HG03159 (cell line): ENCODE data around the gene YIPF3.
A peak's percentile ranks its signal among the peaks of the same experiment; 100 is the strongest.
"Not testable (repeated sequence)": the region's sequence is repeated elsewhere in the genome, so short reads cannot be mapped to it uniquely, and the experiment has no call there.

ENCODE experiments used
- ATAC-seq: cut with Tn5 transposase; IDR thresholded peaks from one replicate; pipeline ENCODE4 v1.9.1; 2021; ENCODE audit warnings: mild to moderate bottlenecking, moderate library complexity; ENCODE audit not compliant: unreplicated experiment

Gene YIPF3

DNA sequence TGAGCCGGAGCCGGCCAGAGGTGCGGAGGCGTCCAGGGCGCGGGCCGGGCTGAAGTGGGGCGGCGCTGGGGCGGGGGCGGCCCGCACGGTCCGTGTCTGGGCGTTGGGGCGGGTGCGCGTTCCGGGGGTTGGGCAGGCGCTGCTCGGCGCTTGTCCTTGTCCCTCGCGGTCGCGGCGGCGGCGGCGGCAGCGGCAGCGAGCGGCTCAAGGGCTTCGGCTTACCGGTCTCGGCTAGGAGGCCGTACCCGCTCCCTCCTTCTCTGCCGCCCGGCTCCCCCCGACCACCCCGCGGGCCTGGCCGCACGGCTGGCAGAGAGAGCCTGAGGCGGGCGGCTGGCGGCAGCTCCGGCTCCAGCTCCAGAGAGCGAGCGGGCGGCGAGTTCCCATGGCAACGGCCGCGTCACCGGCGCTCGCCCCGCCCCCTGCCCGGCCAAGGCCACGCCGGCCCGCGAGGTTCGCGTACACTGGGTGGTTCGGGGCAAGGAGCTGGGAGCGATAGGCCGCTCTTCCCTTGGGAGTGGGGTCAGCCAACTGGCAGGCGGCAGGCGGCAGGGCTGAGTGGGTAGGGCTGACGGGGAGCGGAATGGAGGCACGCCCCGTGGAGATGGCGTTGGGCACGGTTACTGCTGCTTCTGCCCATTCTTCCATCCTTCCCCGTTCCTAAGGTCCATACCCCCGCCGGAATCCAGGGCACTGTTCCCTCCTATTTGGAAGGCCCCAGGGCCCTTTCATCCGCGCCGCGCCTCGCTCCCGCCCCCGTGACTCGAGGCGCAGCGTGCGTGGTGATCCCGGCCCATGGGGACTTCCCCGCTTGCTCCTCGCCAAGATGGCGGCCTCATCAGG lies 6.5 kb downstream of the YIPF3 start, which contains the start of gene LRRC73:
TSS of gene LRRC73 (minus strand) at position 363 of the 843 bp plus-strand sequence. CDS start 561 bp downstream, outside the sequence.
- ATAC-seq = peak; percentile 46

DNA sequence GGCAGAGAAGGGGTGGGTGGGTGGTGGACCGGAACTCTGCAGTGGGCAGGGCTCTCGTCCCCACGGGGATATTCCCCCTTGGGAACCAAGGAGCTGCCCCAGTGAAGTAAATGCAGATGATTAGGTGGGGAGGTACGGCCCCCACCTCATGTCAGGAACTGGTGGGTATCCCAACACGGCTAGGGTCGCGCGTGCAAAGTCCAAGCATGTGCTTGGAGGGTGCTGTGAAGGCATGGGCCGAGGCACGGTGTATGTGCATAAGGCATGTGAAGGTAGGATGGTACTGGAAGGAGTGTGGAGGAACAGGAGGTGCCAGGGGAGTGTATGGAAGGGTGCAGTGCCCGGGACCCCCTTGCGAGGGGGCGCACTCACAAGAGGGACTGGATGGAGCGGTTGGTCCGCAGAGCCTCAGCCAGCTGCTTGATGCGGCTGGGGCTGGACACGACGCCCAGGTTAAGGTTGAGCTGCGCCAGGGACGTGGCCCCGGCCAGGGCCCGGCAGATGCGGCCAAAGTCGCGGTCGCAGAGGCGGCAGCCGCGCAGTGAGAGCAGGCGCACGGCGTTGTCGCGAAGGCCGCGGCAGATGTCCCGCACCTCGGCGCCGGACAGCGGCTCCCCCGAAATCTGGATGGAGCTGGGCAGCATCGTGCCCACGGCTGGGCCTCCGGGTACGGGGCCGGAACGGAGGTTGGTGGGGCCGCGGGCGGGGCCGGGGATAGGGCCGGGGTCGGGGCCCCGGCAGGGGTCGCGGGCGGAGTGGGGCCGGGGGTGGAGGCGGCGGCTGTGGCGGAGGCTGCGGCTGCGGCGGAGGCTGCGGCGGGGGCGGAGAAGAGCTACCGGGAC lies 7.4 kb downstream of the YIPF3 start:
- no peak for ATAC-seq

DNA sequence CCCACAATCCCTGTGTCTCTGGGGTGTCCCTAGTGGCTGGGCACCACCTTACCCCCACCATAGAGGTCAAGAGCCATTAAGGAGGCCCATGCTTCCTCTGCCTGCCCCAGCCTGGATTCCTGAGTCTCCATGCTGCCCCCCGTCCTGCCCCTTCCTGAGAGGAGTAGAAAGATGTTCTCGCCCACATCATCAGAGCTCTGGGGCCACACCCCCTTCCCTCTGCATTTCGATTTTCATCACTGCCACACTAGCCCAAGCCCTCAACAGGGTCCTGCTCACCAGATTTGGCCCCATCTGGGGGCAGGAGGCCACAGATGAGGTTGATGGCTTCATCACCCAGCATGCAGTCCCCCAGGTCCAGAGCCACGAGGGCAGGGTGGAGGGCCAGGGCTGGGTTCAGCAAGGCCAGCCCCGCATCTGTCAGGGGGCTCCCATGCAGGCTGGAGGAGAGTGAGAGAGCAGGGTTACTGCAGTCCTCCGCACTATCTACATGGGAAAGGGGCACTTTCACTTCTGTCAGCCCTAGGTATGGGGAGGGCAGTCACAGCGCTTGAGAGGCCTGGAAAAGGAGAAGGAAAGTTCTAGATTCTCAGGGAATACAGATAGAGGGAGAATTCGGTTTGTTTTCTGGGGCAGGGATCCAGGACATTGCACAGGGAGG lies 8.1 kb downstream of the YIPF3 start:
- no peak for ATAC-seq

DNA sequence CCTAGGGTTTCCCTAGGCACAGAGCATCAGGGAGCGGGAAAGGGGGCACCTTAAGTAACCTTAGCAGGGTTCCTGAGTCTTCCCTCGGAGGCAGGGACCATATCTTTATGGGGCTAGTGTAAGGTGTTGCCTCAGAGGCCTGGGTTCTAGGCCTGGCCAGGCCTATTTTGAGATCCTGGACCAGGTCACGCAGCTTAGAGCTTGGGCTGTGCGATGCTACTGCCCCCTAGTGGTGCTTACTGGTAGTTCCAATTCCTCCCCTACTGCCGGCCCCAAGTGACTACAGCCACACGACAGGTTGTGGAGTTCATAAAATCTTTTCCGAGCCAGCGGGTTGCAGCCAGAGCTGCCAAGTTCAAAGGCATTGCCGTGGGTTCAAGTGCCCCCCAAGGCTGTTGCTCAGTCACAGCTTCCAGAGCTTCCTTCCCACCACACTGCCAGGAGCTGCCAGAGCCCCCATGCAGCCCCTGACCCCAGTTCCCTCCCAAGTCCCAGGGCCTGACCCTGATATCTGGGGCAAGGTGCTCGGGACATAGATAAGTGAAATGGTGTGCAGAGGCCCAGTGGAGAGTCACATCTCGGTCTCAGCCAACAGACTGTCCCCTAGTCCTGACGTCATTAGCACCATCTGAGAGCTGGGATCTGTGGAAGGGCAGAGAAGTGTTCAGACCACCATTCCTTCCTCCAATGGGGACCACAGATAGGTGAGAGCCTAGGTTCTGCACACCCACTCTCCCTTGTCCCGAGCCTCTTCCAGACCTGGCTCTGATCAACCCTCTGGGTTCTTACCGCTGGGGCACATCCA lies 9.9 kb downstream of the YIPF3 start:
- ATAC-seq = no peak

DNA sequence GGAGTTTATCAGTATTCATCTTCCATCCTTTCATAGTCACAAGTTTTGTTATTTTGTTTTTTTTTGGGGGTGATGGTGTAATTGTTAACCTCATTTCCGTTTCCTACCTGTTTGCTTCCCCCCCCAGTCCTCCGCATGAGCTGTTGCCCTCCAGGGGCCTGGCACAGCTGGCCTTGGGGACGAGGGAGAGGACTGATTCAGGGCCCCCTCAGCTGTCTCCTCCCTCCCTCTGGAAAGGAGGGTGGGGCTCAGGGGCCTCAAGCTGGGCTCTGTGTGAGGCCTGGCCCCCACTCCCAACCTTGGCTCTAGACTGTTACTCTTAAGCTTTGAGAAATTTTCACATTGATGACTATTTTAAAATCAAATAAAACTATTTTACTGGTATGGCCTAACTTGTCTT lies 10.6 kb downstream of the YIPF3 start:
- no peak for ATAC-seq

DNA sequence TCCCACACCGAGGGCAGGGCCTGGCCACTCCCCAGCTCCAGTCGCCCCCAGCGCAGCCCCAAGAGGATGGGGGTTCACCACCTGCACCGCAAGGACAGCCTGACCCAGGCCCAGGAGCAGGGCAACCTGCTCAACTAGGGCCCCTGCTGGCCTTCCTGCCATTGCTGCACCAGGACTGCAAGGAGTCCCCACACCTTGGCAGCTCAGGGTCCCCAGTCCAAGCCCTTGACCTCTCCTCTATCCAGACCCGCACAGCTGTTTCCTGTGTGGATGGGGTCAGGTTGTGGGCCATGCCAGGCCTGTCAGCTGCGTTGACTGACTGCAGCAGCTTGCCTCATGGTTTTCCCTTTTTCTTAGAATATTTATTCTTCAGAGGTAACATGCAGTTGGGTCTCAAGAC lies 11.0 kb downstream of the YIPF3 start:
- no peak for ATAC-seq

DNA sequence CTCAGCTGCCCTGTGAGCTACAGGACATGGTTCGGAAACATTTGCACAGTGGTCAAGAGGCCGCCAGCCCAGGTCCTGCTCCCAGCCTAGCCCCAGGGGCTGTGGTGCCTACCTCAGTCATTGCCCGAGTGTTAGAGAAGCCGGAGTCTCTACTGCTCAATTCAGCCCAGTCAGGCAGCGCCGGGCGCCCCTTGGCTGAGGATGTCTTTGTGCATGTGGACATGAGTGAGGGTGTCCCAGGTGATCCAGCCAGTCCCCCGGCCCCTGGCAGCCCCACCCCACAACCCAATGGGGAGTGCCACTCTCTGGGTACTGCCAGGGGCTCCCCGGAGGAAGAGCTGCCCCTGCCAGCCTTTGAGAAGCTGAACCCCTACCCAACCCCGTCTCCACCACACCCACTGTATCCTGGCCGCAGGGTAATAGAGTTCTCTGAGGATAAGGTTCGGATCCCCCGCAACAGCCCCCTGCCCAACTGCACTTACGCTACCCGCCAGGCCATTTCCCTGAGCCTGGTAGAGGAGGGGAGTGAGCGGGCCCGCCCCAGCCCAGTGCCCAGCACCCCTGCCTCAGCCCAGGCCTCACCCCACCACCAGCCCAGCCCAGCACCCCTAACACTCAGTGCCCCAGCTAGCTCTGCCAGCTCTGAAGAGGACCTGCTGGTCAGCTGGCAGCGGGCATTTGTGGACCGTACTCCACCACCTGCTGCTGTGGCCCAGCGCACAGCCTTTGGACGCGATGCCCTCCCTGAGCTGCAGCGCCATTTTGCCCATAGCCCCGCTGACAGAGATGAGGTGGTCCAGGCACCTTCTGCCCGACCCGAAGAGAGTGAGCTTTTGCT lies 11.8 kb downstream of the YIPF3 start:
- no peak for ATAC-seq

DNA sequence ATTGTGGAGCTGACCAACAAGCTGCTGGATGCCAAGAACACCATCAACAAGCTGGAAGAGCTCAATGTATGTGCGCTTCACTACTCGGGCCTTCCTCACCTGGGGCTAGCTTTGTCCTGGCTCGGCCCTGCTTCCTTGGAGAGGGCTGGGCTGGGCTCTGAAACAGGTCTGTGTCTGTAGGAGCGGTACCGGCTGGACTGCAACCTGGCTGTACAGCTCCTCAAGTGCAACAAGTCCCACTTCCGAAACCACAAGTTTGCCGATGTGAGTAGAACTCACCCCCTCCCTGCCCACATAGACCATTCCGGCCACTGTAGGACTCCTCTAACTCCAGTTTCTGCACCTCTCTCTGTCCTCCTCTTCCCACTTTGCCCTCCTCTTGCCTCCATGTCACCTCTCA lies 13.3 kb downstream of the YIPF3 start:
- ATAC-seq = no peak

DNA sequence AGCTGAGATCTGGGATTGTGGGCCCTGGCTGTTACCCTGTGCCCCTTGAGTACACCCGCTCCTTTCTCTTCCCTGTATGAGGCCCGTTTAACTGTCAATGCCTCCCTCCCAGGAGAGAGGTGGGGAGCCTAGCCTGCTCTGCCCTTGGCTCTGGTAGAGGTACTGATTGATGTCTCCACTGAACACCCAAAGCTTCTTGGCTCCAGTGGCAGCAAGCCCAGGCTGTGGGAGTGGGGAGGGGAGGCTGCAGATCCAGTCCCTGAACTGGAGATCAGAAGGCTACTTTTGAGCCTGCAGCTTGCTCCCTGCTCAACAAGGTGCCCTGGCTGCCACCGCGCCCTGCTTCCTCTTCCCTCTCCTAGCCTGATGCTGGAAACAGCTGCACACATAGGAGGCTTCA lies 14.1 kb downstream of the YIPF3 start:
- no peak for ATAC-seq

DNA sequence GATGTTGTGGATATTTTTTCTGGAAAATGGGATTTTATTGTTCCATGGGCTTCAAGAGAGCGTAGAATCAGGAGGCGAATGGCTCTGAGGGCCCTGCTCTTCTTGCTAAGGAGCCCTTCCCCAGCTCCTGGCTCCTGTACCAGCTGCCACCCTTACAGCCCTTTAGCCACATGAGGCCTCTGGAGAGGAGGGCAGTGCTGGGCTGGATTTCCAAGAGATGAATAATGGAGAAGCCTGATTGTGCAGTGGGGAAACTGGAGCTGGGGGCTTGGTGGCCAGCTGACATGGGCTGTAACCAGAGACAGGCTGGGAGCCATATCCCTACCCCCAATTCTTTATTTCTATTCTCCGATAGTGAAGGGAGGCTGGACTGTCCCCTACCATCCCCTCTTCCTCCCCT lies 15.8 kb downstream of the YIPF3 start:
- no peak for ATAC-seq

DNA sequence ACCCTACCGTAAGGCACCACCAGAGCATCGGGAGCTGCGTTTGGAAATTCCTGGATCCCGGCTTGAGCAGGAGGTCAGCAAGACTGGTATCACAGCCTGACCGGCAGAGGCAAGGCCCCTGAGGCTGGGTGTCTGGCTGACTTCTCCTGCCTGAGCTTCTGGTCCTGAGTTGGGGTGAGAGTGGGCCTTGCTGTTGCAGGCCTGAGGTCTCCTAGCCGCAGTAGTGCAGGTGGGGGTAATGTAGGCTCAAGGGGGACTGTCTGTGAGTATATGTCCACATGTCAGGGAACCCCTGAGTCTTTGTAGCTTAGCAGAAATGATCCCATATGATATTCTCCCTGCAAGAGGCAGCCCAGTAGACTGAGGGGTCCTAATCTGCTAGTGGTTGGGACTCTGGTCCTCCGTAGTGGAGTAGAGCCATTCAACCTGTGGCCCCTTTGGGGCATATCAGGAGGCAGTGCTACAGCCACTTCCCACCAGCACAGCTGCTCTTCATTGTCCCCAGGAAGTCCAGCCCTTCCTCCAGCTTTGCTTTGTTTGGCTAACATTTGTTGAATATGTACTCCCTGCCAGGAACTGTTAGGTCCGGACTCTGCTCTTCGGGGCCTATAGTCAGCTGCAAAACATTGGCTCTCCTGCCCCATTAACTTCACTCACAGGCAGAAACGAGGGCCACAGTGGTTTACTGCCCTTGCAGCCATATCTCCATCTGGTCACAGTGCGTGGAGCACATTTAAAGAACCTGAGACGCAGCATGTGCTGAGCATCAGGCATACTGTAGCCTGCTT lies 17.5 kb downstream of the YIPF3 start:
- no peak for ATAC-seq

DNA sequence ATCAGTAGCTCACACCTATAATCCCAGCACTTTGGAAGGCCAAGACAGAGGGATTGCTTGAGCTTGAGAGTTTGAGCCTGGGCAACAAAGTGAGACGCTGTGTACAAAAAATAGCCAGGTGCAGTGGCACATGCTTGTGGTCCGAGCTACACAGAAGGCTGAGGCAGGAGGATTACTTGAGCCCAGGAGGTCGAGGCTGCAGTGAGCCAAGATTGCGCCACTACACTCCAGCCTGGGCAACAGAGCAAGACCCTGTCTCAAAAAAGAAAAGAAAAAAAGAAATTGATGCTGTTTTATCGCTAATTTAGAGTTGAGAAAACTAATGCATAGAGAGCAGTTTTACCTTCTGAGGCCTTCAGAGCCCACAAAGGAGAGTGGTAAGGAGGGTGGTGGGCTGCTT lies 18.4 kb downstream of the YIPF3 start:
- not testable (repeated sequence) for ATAC-seq

DNA sequence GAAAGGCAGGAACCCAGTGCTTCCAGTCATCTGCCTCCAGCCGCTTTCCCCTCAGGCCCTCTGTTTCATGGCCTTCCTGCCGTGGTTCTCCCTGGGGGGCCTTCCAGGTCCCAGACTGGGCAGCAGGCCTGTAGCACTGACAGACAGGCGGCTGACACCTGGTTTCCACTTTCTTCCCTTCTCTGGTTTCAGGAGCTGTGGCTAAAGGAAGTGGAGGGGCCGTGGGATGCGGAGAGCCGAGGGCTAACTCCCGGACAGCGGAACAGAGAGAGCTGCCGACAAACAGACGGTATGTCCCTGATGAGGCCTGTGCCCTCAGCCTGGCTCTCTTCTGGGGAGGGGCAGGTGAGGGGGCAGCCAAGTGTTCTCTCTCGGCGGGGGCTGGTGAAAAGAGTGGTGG lies 19.0 kb downstream of the YIPF3 start:
- ATAC-seq = no peak

DNA sequence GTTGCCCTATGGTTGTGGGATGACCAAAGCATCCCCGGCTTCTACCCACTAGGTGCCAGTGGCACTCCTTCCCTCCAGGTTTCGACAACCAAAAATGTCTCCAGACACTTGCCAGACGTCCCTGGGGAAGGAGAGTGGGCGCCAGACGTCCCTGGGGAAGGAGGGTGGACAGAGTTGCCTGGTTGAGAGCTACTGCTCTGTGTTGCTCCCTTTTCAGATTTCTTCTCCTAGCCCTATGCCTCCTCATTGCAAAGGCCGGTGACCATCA lies 19.7 kb downstream of the YIPF3 start:
- no peak for ATAC-seq

DNA sequence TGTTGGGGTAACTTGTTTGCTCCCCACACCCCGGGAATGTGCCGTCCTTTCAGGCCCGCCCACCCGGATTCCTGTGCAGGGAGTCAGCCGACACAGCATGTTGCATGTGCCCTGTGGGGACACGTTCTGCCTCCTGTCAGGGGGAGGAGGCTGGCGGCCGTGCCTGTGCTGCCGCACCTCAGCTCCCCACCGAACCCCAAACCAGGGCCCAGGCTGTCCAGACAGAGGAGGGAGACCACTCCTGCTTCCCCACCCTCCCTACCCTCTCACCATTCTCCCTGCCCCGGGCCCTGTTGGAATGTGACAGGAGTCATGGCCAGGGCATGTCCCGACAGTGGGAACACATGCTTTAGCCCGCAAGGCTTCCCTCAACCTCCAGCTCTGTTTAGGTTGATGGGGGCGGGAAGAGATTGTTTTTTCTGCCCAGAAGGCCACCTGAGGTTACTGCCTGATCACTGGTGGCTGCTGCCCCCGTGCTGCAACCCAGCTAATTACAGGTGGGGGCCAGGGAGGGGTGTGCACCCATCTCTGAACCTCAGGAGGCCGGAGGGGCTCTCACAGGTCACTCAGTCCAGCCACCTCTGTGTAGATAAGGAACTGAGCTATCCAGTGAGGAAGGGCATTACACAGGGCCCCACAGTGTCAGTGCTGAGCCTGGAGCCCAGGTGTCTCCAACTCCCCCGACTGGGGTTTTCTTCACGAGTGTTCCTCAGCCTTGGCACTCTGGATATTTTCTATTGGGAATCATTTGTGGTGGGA lies 20.2 kb downstream of the YIPF3 start:
- no peak for ATAC-seq

DNA sequence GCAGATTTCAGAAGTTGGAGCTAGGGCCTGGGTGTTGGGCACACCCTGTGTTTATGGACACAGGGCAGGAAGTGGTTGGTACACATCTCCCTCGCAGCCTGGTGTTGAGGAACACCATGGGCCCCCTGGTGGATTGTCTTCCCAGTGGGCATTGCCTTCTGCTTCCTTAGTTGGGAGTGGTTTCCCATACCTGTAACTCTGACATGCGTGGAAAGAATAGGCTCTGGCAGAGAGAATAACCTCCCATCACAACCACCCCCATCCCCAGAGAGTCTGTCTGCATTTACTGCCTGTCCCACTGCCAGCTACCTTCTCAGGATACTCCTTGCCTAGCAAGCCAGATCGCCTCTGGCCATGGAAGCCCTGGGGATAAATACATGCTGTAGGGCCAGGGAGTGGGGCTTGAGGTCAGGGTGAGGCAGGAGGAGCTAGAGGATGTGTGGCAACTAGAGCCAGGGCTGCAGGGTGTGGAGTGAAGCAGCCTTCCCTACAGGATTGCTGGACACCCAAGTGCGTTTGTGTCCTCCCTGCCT lies 21.3 kb downstream of the YIPF3 start:
- ATAC-seq = no peak

DNA sequence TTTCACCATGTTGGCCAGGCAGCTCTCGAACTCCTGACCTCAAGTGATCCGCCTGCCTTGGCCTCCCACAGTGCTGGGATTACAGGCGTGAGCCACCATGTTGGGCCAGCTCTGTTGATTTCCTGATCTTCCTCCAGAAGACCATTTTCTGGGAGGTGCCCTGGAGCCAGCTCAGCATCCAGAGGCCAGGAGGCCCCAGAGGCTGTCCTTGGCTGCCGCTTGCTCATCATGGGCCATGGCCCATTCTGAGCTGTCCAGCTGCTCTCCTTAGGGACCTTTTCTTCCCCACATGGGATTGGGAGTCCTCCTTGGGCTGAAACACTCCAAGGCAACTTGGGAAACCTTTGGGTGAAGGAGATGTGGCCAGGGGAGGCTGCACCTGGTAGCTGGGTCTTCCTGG lies 22.0 kb downstream of the YIPF3 start:
- no peak for ATAC-seq

DNA sequence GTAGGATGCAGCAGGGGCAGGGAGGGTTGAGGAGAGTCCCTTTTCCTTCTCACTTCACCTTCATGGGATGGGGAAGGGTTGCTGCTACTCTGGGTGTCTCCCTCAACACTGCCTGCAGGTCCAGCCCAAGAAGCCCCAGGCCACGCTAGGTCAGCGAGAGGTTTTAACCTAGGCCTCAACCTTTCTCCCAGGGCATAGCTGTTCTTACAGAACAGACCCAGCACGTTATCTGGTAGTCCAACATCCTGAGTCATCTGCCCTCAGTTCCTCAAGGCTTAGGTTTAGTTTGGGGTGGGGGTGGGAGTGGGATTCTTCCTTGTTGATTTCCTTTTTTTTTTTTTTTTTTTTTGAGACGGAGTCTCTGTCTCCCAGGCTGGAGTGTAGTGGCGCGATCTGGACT lies 22.4 kb downstream of the YIPF3 start:
- no peak for ATAC-seq
